Measurements from ENCODE around the gene PLCL2. TPM values are rescaled to one million over a fixed set of nuclear protein-coding genes. Genes with fewer than 3 reads are reported as not detected.

PLCL2 gene
- total RNA-seq, 1 donor from 2014 or later = 11.3 TPM

DNA sequence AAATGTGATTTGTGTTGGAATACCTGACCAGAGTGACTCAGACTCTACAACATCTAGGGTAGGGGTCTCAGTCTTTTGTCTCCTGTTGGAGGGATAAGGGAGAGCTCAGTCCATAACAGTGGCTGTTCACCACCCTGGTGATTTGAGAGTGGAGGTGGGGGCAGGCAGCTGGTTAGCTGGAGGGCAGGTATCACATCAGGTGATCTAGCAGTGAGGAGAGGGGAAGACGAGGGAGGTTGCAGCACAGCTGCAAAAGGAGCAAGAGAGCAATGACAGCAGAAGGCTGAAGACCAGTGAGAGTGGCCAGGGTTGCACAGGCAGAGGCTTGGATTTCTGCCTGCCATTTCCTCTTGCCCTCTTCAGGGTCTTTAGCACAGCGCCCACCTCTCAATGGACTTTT is 38.4 kb downstream of the PLCL2 start:
- no peaks in the 10 kb centered on the region for H3K36me3 Mint-ChIP-seq (ENCODE audit: insufficient read depth)
- H3K27me3 Mint-ChIP-seq = no peaks in the 10 kb centered on the region
- DNase-seq (ENCODE audit: low spot score, unreplicated experiment) = no peak
- TF ChIP-seq, protein P1, sequence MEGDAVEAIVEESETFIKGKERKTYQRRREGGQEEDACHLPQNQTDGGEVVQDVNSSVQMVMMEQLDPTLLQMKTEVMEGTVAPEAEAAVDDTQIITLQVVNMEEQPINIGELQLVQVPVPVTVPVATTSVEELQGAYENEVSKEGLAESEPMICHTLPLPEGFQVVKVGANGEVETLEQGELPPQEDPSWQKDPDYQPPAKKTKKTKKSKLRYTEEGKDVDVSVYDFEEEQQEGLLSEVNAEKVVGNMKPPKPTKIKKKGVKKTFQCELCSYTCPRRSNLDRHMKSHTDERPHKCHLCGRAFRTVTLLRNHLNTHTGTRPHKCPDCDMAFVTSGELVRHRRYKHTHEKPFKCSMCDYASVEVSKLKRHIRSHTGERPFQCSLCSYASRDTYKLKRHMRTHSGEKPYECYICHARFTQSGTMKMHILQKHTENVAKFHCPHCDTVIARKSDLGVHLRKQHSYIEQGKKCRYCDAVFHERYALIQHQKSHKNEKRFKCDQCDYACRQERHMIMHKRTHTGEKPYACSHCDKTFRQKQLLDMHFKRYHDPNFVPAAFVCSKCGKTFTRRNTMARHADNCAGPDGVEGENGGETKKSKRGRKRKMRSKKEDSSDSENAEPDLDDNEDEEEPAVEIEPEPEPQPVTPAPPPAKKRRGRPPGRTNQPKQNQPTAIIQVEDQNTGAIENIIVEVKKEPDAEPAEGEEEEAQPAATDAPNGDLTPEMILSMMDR (IDR thresholded peaks at IDR 0.05; ENCODE audit: unreplicated experiment) = no peak
- H3K9me3 Mint-ChIP-seq (ENCODE audit: low read depth) = peaks cover 9% of the 10 kb centered on the region
- H3K27ac Mint-ChIP-seq = no peak overlapping the region
- H3K4me3 Mint-ChIP-seq (ENCODE audit: low read depth) = no peak overlapping the region
- H3K4me1 Mint-ChIP-seq (ENCODE audit: low read depth) = peaks cover 9% of the 10 kb centered on the region

DNA sequence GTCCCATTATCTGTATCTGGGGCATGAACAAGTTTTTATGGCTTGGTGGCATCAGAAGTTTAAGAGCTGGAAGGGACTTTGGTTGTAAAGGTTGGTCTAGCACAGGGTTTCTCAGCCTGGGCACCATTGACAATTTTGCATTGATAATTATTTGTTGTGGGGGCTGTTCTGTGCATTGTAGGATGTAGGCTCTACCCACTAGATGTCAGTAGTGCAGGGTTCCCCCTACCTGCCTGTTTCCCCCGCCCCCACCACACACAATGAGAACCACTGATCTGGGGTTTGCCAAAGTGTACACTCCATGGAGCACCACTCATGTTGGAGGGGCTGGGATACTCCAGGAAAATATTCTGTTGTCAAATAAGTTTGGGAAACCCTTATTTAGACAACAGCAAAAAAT is 42.7 kb downstream of the PLCL2 start:
- Mint-ChIP-seq H3K27me3 (no peaks in the 10 kb centered on the region), H3K4me3 (ENCODE audit: low read depth) (no peak overlapping the region), H3K9me3 (ENCODE audit: low read depth) (peaks cover 9% of the 10 kb centered on the region), H3K4me1 (ENCODE audit: low read depth) (peaks cover 9% of the 10 kb centered on the region), H3K27ac (no peak overlapping the region), H3K36me3 (ENCODE audit: insufficient read depth) (no peaks in the 10 kb centered on the region)
- TF ChIP-seq, protein P1 (IDR thresholded peaks at IDR 0.05; ENCODE audit: unreplicated experiment) = no peak
- DNase-seq (ENCODE audit: low spot score, unreplicated experiment) = no peak

DNA sequence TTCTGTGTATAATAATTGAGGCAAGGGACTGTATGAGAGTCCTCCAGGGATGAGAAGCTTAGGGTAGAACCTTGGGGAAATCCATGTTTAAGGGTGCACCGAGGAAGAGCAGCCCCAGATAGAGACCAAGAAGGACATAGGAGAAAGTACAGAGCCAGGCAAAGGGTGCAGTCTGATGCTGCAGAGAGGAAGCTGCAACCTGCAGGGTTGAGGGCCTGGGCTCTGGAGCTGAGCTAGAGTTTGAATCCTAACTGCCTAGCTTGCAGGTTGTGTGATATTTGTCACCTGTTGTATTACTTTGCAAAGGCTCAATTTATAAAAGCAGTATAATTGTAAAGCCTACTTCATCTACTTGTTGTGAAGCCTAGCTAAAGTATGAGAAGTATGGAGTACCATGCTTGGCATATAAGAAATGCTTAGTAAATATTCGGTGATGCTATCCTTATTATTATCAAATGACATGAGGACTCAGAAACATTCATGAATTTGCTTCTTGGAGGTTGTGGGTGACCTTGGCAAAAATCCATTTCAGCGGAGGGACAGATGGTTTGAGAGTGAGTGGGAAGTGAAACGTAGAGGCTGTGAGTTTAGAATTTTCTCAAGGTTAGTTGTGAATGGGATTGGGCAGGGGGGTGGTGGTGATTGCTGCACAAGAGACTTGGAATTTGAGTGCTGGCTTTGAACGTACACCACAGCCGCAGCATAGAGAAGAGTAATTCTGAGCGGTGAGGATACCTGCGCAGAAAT is 43.8 kb downstream of the PLCL2 start:
- Mint-ChIP-seq H3K4me1 (ENCODE audit: low read depth) (peaks cover 8% of the 10 kb centered on the region), H3K4me3 (ENCODE audit: low read depth) (no peak overlapping the region), H3K9me3 (ENCODE audit: low read depth) (peaks cover 9% of the 10 kb centered on the region), H3K36me3 (ENCODE audit: insufficient read depth) (no peaks in the 10 kb centered on the region), H3K27ac (no peak overlapping the region), H3K27me3 (no peaks in the 10 kb centered on the region)
- no peak for DNase-seq (ENCODE audit: low spot score, unreplicated experiment)
- TF ChIP-seq, protein P1 (IDR thresholded peaks at IDR 0.05; ENCODE audit: unreplicated experiment) = no peak

DNA sequence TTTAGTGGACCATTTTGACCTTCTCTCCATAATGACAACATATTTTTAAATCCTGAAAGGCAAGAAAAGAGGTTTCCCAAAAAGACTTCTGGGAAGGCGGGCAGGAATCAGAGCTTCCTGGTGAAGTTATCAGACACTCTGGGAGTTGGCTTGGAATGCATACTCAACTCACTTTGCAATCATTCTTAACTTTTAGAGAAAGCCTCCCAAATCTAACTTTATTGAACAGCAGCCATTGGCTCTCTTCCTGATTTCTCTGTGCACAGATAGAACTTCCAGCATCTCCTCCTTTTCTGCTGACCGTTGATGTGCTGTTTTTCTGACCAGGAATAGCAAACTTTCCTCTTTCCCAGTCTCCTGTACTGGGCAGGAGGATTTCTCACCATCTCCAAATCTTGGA is 44.6 kb downstream of the PLCL2 start:
- H3K9me3 Mint-ChIP-seq (ENCODE audit: low read depth) = peaks cover 5% of the 10 kb centered on the region
- H3K4me3 Mint-ChIP-seq (ENCODE audit: low read depth) = no peak overlapping the region
- H3K4me1 Mint-ChIP-seq (ENCODE audit: low read depth) = peaks cover 8% of the 10 kb centered on the region
- no peak for DNase-seq (ENCODE audit: low spot score, unreplicated experiment)
- TF ChIP-seq, protein P1 (IDR thresholded peaks at IDR 0.05; ENCODE audit: unreplicated experiment) = no peak
- H3K36me3 Mint-ChIP-seq (ENCODE audit: insufficient read depth) = no peaks in the 10 kb centered on the region
- no peak overlapping the region for H3K27ac Mint-ChIP-seq
- H3K27me3 Mint-ChIP-seq = no peaks in the 10 kb centered on the region

DNA sequence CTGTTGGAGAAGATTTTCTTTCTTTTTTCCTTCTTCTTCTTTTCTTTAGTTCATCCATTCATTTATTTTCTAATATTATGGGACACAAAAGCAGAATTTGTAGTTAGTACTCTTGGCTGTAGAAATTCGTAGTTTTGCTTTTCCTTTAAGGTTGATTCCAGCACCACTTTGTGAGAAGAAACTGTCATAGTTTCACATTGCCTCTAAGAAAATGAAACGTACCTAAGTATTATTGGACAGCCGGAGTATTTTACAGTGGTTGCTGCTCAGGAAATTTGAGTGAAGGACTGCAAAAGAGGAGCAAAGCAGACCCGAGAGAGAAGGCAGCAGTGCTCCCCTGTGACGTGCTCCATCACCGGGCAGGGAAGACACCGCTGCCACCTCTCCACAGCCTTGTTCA is 48.1 kb downstream of the PLCL2 start:
- H3K4me1 Mint-ChIP-seq (ENCODE audit: low read depth) = peaks cover 8% of the 10 kb centered on the region
- H3K27ac Mint-ChIP-seq = no peak overlapping the region
- no peaks in the 10 kb centered on the region for H3K36me3 Mint-ChIP-seq (ENCODE audit: insufficient read depth)
- TF ChIP-seq, protein P1 (IDR thresholded peaks at IDR 0.05; ENCODE audit: unreplicated experiment) = no peak
- DNase-seq (ENCODE audit: low spot score, unreplicated experiment) = no peak
- H3K9me3 Mint-ChIP-seq (ENCODE audit: low read depth) = no peaks in the 10 kb centered on the region
- H3K27me3 Mint-ChIP-seq = no peaks in the 10 kb centered on the region
- no peak overlapping the region for H3K4me3 Mint-ChIP-seq (ENCODE audit: low read depth)
